Skeletal muscle cell (primary cell): ENCODE measurements around the gene OR13H1.
"Not testable (repeated sequence)": the region's sequence is repeated elsewhere in the genome, so short reads cannot be mapped to it uniquely, and the experiment has no call there.

ENCODE experiments used
- DNase-seq: peaks from one replicate; pipeline ENCODE4 v3.0.0-alpha.2; 2010; ENCODE audit warnings: low read depth
- H3K4me3 ChIP-seq: 2 replicates; pipeline ENCODE4 v1.5.1; 2011; ENCODE audit warnings: low read depth, mild to moderate bottlenecking, control low read depth, low read length, moderate library complexity

Gene OR13H1, protein sequence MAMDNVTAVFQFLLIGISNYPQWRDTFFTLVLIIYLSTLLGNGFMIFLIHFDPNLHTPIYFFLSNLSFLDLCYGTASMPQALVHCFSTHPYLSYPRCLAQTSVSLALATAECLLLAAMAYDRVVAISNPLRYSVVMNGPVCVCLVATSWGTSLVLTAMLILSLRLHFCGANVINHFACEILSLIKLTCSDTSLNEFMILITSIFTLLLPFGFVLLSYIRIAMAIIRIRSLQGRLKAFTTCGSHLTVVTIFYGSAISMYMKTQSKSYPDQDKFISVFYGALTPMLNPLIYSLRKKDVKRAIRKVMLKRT

DNA sequence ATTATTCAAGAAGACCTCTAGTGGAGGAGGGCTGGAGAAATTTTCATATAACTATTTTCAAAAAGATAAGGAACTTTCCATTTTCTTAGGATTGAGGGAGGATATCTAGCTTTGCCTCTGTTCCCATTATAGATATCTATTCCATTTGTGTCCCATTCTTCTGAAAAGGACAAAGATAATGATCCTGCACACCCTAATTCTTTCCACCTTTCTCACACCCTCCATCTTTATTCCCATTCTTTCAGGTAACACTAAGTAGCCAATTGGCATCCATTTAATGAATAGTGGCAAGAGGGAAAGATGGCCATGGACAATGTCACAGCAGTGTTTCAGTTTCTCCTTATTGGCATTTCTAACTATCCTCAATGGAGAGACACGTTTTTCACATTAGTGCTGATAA is at the start of gene OR13H1:
TSS of gene OR13H1 (plus strand) at position 301 of the 400 bp plus-strand sequence. CDS start at position 301, 0 bp downstream.
- no peak within 1 kb of the TSS for H3K4me3 ChIP-seq
- DNase-seq, result no peak

DNA sequence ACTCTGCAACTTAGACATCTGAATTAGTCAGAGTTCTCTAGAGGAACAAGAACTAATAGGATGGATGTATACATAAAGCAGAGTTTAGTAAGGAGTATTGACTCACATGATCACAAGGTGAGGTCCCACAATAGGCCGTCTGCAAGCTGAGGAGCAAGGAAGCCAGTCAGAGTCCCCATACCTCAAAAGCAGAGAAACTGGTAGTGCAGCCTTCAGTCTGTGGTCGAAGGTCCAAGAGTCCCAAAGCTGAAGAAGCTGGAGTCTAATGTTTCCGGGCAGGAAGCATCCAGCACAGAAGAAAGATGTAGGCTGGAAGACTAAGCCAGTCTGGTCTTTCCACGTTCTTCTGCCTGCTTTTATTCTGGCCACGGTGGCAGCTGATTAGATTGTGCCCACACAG is 42.3 kb upstream of the OR13H1 start:
- DNase-seq, H3K4me3 ChIP-seq: not testable (repeated sequence)

DNA sequence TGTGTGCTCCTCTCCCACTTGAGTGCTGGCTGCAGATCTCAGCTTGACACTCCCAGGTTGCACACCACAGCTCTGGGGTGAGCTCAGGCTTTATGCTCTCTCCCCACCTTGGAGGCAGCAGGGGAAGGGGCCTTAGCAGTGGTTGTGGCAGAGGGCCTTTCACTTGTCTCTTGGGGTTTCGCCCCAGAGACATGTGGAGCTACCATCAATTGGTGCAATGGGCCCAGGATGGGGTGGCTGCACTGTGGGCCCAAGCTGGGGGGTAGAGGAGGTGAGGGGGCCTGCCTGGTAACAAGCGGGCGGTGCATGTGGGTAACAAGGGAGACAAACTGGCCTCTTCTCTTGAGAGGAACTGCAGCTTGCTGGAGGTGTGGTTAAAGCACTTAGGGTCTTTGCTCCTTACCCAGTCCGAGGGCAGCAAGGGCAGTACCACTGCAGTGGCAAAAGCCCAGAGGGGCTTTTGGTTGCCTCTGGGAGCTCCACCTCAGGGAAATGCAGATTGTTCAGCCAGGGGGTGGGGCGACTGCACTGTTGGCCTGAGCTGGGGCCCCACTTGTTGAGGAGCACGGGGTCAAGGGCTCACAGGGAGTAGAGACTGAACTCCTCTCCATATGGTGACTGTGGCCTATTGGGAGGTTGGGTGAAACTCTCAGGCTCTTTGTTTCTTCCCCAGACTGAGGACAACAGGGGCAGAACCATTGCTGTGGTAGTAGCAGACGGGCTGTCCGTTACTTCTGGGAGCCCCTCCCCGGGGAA is 30.5 kb upstream of the OR13H1 start:
- no peak for DNase-seq

DNA sequence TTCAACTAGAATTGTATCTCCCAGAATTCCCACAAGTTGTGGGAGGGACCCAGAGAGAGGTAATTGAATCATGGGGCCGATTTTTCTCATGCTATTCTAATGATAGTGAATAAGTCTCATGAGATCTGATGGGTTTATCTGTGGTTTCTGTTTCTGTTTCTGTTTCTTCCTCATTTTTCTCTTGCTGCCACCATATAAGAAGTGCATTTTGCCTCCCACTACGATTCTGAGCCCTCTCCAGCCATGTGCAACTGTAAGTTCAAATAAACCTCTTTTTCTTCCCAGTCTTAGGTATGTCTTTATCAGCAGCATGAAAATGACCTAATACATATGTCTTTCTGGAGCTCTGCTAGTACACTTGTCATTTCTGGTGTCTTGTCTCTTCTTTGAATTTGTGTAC is 22.1 kb upstream of the OR13H1 start:
- DNase-seq, result no peak
- H3K4me3 ChIP-seq, result no peak overlapping the region

More for the DNA sequence above, 30.5 kb upstream of the OR13H1 start:
- no peak overlapping the region for H3K4me3 ChIP-seq

DNA sequence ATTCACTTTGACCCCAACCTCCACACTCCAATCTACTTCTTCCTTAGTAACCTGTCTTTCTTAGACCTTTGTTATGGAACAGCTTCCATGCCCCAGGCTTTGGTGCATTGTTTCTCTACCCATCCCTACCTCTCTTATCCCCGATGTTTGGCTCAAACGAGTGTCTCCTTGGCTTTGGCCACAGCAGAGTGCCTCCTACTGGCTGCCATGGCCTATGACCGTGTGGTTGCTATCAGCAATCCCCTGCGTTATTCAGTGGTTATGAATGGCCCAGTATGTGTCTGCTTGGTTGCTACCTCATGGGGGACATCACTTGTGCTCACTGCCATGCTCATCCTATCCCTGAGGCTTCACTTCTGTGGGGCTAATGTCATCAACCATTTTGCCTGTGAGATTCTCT is 344 bp downstream of the OR13H1 start:
- DNase-seq, result no peak
- no peak overlapping the region for H3K4me3 ChIP-seq

DNA sequence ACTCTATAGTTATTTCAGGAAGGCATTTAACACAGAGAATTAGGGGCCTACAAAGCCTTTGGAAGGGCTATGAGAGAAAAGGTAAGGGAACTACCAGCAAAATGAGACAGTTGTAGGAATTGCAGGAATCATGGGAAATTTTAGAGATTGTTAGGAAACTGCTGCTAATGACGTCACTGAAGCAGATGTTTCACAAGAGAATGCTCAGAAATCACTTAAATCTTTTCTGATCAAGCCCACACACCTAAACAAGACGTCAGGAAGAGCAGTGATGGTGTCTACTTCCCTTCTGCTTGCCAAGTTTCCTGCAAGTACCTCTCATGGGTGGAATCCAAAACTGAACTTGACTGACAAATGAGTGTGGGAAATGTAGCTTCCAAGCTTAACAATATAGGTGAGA is 5.1 kb downstream of the OR13H1 start:
- no peak for DNase-seq
- no peak overlapping the region for H3K4me3 ChIP-seq

DNA sequence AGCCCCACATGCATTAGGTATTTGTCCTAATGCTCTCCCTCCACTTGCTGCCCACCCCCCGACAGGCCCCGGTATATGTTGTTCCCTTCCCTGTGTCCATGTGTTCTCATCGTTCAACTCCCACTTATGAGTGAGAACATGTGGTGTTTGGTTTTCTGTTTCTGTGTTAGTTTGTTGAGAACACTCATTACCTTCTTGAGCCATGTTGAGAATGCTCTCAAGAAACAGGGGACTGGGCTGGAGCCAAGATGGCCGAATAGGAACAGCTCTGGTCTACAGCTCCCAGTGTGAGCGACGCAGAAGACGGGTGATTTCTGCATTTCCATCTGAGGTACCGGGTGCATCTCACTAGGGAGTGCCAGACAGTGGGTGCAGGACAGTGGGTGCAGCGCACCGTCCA is 8.6 kb downstream of the OR13H1 start:
- not testable (repeated sequence) for H3K4me3 ChIP-seq, DNase-seq

DNA sequence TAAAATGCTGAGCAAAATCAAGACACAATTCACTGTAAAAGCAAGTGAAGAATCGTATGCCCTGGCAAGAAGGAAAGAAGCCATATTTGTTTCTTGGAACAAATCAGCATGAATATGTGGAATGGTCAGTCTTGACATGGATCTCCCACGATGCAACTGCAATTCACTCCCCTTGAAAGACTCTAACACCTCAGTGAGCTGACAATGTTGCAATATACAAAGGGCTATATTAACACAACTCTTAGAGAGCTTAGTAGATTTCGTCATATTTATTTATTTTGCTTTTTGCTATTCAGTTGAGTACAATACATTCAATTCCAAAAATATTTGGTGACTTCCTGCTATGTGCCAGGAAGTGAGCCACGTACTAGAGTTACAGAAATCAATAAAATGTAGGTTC is 14.7 kb downstream of the OR13H1 start:
- H3K4me3 ChIP-seq, result no peak overlapping the region
- no peak for DNase-seq

DNA sequence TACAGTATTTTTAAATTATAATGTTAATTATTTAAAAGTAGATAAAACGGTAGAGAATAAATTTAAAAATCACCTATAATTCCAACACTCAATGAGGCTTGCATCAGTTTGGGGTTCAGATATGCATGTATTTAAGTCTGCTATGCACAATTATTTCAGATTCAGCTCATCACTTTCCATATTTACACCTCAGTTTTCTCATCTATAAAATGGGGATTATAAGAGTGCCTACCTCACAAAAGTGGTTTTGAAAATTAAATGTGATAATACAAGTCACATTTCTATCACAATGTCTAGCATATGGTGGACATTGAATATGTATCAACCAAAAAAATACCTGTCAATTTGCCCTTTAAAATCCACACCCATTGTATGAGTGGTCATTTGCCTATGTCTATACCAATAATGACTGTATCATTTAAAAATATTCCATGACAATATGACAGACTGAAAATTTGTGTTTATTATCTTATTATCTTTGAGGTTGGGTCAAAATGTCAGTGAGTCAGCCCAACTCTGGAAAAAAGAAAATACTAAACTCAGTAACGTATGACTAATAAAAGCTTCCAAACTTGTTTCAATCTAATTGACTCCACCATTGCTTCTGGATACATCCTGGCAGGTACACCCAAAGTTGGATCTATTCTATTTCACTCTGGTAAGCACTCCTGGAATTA is 20.8 kb downstream of the OR13H1 start:
- no peak for DNase-seq
- no peak overlapping the region for H3K4me3 ChIP-seq

DNA sequence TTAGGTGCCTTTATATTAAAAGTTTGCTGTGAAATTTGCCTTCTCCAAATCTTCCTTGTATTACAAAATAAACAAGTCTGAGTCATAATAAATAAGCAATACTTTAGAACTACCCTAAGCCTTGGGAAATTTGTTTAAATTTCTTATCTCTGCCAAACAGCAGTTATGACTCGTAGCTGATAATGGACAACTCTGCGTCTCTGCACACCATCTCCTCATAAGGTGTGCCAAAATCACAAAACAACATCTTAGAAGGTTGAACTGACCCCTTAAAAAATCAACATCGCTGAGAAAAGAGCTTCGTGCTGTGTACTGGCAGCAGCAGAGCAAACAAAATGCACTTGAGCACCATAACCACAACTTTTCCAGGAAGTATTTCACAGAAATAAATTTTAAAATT is 22.0 kb downstream of the OR13H1 start:
- H3K4me3 ChIP-seq, result no peak overlapping the region
- DNase-seq, result no peak

DNA sequence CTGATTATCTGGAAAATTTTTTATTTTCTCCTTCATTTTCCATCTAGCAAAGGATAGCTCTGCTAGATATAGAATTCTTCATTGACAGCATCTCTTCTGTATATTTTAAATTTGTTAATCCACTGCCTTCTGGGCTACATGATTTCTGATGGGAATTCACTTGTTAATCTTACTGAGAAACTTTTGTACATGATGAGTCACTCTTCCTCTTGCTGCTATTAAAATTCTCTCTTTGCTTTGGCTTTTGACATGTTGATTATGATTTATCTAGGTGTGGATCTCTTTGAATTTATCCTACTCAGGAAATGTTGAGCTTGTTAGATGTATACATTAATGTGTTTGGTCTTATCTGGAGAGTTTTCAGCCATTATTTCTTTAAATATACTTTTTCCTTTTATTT is 27.5 kb downstream of the OR13H1 start:
- no peak overlapping the region for H3K4me3 ChIP-seq
- no peak for DNase-seq

DNA sequence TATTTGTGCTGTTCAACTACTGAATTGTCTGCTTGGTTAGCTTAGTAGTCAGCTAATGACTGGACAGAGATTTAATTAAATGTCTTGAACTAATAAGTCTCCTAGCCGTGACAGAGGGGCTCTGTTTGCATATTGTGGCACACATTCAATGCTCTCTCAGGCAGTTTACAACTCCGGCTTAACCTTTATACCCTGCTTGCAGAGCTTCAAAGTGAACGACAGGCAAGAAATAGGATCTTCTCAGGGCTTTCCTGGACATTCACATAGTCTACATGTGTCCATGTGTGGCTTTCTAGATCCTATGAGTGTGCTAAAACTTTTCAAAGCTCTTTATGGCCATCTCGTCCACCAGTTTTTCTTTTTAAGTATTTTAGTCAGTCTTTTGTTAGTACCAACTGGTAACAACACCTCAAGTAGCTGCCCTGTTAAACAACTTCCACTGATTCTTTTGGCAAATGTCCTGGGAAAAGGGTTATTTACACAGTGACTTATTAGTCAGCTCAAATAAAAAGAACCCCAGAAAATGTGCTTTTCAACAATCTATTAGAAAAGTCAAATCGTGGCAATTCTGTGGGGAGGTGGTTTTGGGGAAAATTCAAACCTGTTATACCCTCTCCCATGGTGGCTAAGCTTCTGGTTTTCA is 28.6 kb downstream of the OR13H1 start:
- no peak for DNase-seq
- H3K4me3 ChIP-seq, result no peak overlapping the region

DNA sequence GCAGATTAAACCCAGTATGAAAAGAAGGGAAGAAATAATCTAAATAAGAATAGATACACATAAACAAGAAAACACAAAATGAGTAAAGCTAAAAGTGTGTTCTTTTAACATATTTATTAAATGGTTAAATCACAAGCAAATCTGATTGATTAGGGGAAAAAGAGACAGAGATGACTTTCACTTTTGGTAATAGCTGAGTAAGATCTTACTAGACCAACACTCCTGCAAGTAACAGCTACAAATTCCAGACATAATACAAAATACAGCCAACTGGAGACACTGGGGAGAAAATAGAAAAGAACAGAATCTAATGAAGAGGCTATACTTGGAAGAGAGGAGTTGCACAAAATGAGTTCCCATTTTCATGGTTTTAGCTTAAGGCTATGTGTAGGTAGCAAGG is 33.5 kb downstream of the OR13H1 start:
- H3K4me3 ChIP-seq, result no peak overlapping the region
- no peak for DNase-seq

DNA sequence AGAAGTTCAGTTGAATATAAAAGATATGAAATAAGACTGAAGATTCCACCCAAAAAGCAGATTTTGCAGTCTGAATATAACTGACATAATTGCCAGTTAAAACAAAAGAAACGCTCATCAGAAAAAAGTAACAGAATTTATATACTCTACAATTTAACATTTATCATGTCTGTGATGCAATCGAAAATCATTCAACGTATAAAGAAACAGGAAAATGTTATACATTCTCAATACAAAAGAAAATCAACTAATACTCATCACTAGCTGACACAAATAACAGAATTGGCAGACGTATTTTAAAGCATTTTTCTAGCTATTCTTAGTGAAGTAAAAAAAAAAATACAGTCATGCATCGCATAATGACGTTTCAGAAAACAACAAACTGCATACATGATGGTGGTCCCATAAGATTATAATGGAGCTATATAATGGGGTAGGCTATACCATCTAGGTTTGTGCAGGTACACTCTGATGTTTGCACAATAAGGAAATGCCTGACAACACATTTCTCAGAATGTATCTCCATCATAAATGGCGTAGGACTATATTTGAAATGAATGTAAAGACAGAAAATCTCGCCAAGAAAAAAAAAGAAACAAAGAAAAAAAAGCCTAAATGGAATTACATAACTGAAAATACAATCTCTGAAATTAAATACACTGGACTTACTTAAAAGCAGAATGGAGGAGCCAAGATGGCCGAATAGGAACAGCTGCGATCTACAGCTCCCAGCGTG is 34.3 kb downstream of the OR13H1 start:
- no peak overlapping the region for H3K4me3 ChIP-seq
- DNase-seq, result no peak

DNA sequence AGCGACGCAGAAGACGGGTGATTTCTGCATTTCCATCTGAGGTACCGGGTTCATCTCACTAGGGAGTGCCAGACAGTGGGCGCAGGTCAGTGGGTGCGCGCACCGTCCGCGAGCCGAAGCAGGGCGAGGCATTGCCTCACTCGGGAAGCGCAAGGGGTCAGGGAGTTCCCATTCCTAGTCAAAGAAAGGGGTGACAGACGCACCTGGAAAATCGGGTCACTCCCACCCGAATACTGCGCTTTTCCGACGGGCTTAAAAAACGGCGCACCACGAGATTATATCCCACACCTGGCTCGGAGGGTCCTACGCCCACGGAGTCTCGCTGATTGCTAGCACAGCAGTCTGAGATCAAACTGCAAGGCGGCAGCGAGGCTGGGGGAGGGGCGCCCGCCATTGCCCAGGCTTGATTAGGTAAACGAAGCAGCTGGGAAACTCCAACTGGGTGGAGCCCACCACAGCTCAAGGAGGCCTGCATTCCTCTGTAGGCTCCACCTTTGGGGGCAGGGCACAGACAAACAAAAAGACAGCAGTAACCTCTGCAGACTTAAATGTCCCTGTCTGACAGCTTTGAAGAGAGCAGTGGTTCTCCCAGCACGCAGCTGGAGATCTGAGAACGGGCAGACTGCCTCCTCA is 35.0 kb downstream of the OR13H1 start:
- DNase-seq, result not testable (repeated sequence)

DNA sequence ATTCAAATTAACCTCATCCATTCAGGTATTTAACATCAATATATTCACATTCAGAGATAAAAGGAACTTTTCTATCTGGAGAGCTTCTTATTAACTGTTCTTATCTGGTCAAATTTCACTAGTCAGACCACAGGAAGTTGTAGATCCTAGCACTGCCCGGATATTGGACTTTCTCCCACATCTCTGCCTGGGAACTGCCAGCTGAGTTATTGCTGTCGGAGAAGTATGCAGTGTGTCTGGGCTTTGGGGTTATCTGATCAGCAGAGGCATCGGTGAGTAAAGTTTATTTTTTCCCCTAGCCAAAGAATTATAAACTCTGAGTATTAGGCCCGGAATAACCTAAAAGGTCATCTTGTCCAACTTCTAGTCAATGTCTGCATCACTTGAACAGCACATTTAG is 45.1 kb downstream of the OR13H1 start:
- H3K4me3 ChIP-seq, result no peak overlapping the region
- DNase-seq, result no peak

More for the DNA sequence above, 35.0 kb downstream of the OR13H1 start:
- H3K4me3 ChIP-seq, result not testable (repeated sequence)
